Uterus (tissue), 4 donors: ENCODE results near the gene IFRD1. TPM values are rescaled to one million over a fixed set of nuclear protein-coding genes. Genes with fewer than 3 reads are reported as not detected.

Experiments used
- DNase-seq, 2 donors: peaks; one replicate each; pipeline ENCODE4 v3.0.0-alpha.2; 2019 to 2020
- H3K27ac ChIP-seq, 2 donors: fragments of 200-600 bp; sonication (generic); 1 replicate in 1 of 2; 2 replicates in 1 of 2; pipeline ENCODE4 v1.5.1; 2016 to 2018
- H3K27me3 ChIP-seq, 2 donors: fragments of 200-600 bp; sonication (generic); one replicate each; pipeline ENCODE4 v1.5.1; 2018 to 2019; ENCODE audit warnings: control low read depth in 1 of 2
- H3K36me3 ChIP-seq, 2 donors: fragments of 200-600 bp; sonication (generic); one replicate each; pipeline ENCODE4 v1.5.1; 2019; ENCODE audit warnings: control low read depth in 1 of 2
- H3K4me1 ChIP-seq, 2 donors: fragments of 200-600 bp; sonication (generic); one replicate each; pipeline ENCODE4 v1.5.1; 2018 to 2019; ENCODE audit warnings: control low read depth in 1 of 2
- H3K4me3 ChIP-seq, 2 donors: fragments of 200-600 bp; sonication (generic); 1 replicate in 1 of 2; 2 replicates in 1 of 2; pipeline ENCODE4 v1.5.1; 2018 to 2019; ENCODE audit warnings: mild to moderate bottlenecking in 1 of 2
- H3K9me3 ChIP-seq, 2 donors: fragments of 200-600 bp; sonication (generic); one replicate each; pipeline ENCODE4 v1.5.1; 2019; ENCODE audit warnings: control low read depth in 1 of 2
- CTCF ChIP-seq, 4 experiments: fragments of 200-600 bp in 2 of 4; fragments of 450-650 bp in 2 of 4; sonication (generic) in 2 of 4; IDR thresholded peaks; one replicate each; pipeline ENCODE4 v1.5.1; 2016 to 2019; ENCODE audit warnings: antibody characterized with exemption in 4 of 4, mild to moderate bottlenecking in 2 of 4, moderate library complexity in 1 of 4
- POLR2A ChIP-seq, 2 donors: fragments of 450-650 bp; IDR thresholded peaks; one replicate each; pipeline ENCODE4 v1.6.1; 2016; ENCODE audit warnings: antibody characterized with exemption in 2 of 2, mild to moderate bottlenecking in 1 of 2, moderate library complexity in 1 of 2
- intact Hi-C: fragments of 100-400 bp; cut with DNase I; formaldehyde crosslinking; loops from one replicate; pipeline ENCODE4 v1.15.1; 2023; ENCODE audit warnings: low total_unique reads
- total RNA-seq, 4 donors: library from RNA; depleted of rRNA in 3 of 4; stranded (reverse); fragments of >200 nt in 3 of 4; gene quantifications; one replicate each; pipeline versions ENCODE4 v1.1.0 to v1.2.4, GENCODE V29; 2014 to 2023
- donor health status: DM: yes; HTN: yes; CAD: no.

IFRD1 gene
- total RNA-seq, 4 donors from 2014 or later = 26.4 to 60.1 (median 36.3) TPM

- H3K27ac ChIP-seq = no peak overlapping the region
- no peaks in the 10 kb centered on the region for H3K9me3 ChIP-seq
- TF ChIP-seq CTCF (IDR thresholded peaks at IDR 0.05) = no peak
- no peak for DNase-seq
- no peaks in the 10 kb centered on the region for H3K27me3 ChIP-seq
- intact Hi-C loops = no loop called here
- no peak overlapping the region for H3K4me3 ChIP-seq
- no peaks in the 10 kb centered on the region for H3K36me3 ChIP-seq
- no peaks in the 10 kb centered on the region for H3K4me1 ChIP-seq
Observed at GRCh38 chr7:112410092-112410491, 40.2 kb upstream of the IFRD1 start.

- no peaks in the 10 kb centered on the region for H3K9me3 ChIP-seq
- H3K36me3 ChIP-seq = no peaks in the 10 kb centered on the region
- H3K4me1 ChIP-seq = no peaks in the 10 kb centered on the region
- no peak overlapping the region for H3K4me3 ChIP-seq
- no peak for TF ChIP-seq POLR2A (IDR thresholded peaks at IDR 0.05)
- TF ChIP-seq CTCF (IDR thresholded peaks at IDR 0.05) = peak; percentile 37 to 55 (median 42)
- no peak overlapping the region for H3K27ac ChIP-seq
- intact Hi-C loops = no loop called here
- no peak for DNase-seq
- H3K27me3 ChIP-seq = no peaks in the 10 kb centered on the region
Observed at GRCh38 chr7:112411186-112411795, 39.0 kb upstream of the IFRD1 start.

GRCh38 chr7:112414855-112415490 is 35.3 kb upstream of the IFRD1 start:
- Histone ChIP-seq H3K9me3 (no peaks in the 10 kb centered on the region), H3K27me3 (no peaks in the 10 kb centered on the region), H3K4me3 (no peak overlapping the region), H3K36me3 (no peaks in the 10 kb centered on the region), H3K4me1 (no peaks in the 10 kb centered on the region), H3K27ac (no peak overlapping the region)
- intact Hi-C loops = no loop called here
- no peak for TF ChIP-seq POLR2A (IDR thresholded peaks at IDR 0.05)
- TF ChIP-seq CTCF (IDR thresholded peaks at IDR 0.05) = peak in 3 of 4 experiments; percentile 17 to 40 (median 29)
- DNase-seq = no peak

- H3K27ac ChIP-seq = no peak overlapping the region
- no peaks in the 10 kb centered on the region for H3K27me3 ChIP-seq
- H3K36me3 ChIP-seq = no peaks in the 10 kb centered on the region
- TF ChIP-seq CTCF (IDR thresholded peaks at IDR 0.05) (no peak), POLR2A (IDR thresholded peaks at IDR 0.05) (no peak)
- H3K9me3 ChIP-seq = no peaks in the 10 kb centered on the region
- intact Hi-C loops = no loop called here
- H3K4me3 ChIP-seq = no peak overlapping the region
- no peak for DNase-seq
- no peaks in the 10 kb centered on the region for H3K4me1 ChIP-seq
Observed at GRCh38 chr7:112416127-112416526, 34.1 kb upstream of the IFRD1 start.

GRCh38 chr7:112419543-112420130 is 30.6 kb upstream of the IFRD1 start:
- H3K27ac ChIP-seq = no peak overlapping the region

More at GRCh38 chr7:112419543-112420130, 30.6 kb upstream of the IFRD1 start:
- no peaks in the 10 kb centered on the region for H3K4me1 ChIP-seq
- intact Hi-C loops = no loop called here
- no peak for DNase-seq
- no peak overlapping the region for H3K4me3 ChIP-seq
- no peaks in the 10 kb centered on the region for H3K27me3 ChIP-seq
- TF ChIP-seq CTCF (IDR thresholded peaks at IDR 0.05) = no peak
- no peak for TF ChIP-seq POLR2A (IDR thresholded peaks at IDR 0.05)
- H3K36me3 ChIP-seq = no peaks in the 10 kb centered on the region
- H3K9me3 ChIP-seq = no peaks in the 10 kb centered on the region
